Mammary epithelial cell (primary cell): ENCODE measurements around the gene HIPK4.

Experiments used
- CTCF ChIP-seq, 2 donors: IDR thresholded peaks in 1 of 2; conservative IDR thresholded peaks in 1 of 2; 2 replicates each; pipeline ENCODE4 v1.5.1; 2011 to 2012; ENCODE audit warnings: inconsistent platforms in 2 of 2, low read length in 2 of 2, mild to moderate bottlenecking in 2 of 2, control low read depth in 1 of 2, low read depth in 1 of 2; ENCODE audit not compliant: insufficient read depth in 1 of 2; ENCODE audit errors: extremely low read depth in 1 of 2
- EZH2 ChIP-seq: IDR thresholded peaks from 2 replicates; pipeline ENCODE4 v1.6.1; 2012; ENCODE audit warnings: low read length, inconsistent platforms, borderline replicate concordance

- TF ChIP-seq CTCF (conservative IDR thresholded peaks at IDR 0.05 in 1 of 2, IDR thresholded peaks at IDR 0.05 in 1 of 2; ENCODE audit: extremely low read depth in 1 of 2, insufficient read depth in 1 of 2, low read depth in 1 of 2, low read length in 2 of 2) (no peak), EZH2 (no peak)
Measured at GRCh38 chr19:40367577-40368434, 22.2 kb downstream of the HIPK4 start.
